ENCODE data around the gene CDH15. TPM values are rescaled to one million over a fixed set of nuclear protein-coding genes. Genes with fewer than 3 reads are reported as not detected.

The CDH15 gene
- total RNA-seq, 1 donor from 2014 or later = under 0.01 TPM

DNA sequence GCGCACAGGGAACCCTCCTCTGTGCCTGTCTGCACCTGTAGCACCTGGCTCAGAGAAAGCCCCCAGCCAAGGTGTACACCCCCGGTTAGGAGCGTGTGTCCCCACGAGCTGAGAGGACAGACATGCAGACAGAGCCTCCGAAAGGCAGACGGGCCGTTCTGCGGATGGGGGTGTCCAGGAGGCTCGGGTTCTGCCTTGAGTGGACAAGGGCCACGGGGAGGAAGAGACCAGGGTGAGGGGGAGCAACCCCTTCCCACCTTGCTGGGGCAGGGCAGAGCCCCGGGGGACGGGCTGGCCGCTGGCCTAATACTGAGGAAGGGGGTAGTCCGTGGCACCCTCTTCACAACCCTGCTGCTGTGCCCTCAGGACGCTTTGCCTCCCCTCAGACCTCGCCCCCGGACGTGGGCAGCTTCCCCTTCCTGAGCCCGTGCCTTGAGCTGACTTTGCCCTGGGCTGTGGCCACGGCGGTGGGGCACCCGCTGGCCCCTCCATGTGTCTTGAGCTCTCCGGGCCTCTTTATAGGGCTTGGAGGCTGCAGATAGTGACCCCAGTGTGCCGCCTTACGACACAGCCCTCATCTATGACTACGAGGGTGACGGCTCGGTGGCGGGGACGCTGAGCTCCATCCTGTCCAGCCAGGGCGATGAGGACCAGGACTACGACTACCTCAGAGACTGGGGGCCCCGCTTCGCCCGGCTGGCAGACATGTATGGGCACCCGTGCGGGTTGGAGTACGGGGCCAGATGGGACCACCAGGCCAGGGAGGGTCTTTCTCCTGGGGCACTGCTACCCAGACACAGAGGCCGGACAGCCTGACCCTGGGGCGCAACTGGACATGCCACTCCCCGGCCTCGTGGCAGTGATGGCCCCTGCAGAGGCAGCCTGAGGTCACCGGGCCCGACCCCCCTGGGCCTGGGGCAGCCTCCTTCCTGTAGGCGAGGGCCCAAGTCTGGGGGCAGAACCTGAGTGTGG is 23.1 kb downstream of the CDH15 start:
- no peak for FAIRE-seq
- Histone ChIP-seq H3K36me3 (ENCODE audit: control insufficient read depth, insufficient read depth, low read length) (no peaks in the 10 kb centered on the region), H3K4me3 (ENCODE audit: low read depth, low read length) (no peak overlapping the region), H3K27me3 (ENCODE audit: control insufficient read depth, insufficient read depth, low read length) (peaks cover 9% of the 10 kb centered on the region)
- DNase-seq (ENCODE audit: low read depth) = no peak
- no peak for TF ChIP-seq CTCF (IDR thresholded peaks at IDR 0.05; ENCODE audit: insufficient read depth, low read length, severe bottlenecking)

DNA sequence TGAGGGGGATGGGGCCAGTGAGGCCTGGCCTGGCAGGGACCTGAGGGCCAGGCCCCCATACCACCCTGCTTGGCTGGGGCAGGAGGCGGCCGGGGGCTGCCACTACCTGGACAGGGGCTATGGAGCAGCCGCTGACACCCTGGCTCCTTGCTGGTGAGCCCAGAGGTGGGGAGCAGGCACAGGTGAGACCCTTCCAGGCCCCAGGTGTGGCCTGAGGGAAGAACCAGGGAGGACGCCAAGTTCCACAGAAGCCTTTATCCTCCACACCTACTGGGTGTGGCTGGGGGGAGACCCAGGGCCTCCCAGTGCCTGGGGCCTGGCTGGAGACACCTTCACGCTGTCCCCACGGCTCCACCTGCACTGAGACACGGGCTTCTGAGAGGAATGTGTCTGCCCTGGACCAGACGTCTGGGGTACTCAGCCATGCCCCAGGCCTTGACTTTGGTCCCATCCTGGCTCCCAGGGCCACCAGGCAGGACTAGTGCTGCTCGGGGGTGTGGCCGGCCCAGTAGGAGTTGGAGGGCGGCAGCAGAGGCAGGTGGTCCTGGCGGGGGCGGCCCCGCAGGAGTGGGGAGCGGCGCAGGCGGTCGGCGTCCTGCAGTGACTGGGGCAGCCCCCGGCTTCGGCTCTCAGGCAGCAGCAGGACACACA is 24.1 kb downstream of the CDH15 start:
- FAIRE-seq = no peak
- H3K4me3 ChIP-seq (ENCODE audit: low read depth, low read length) = no peak overlapping the region
- H3K27me3 ChIP-seq (ENCODE audit: control insufficient read depth, insufficient read depth, low read length) = peaks cover 19% of the 10 kb centered on the region
- no peak for DNase-seq (ENCODE audit: low read depth)
- no peaks in the 10 kb centered on the region for H3K36me3 ChIP-seq (ENCODE audit: control insufficient read depth, insufficient read depth, low read length)
- TF ChIP-seq CTCF (IDR thresholded peaks at IDR 0.05; ENCODE audit: insufficient read depth, low read length, severe bottlenecking) = no peak

DNA sequence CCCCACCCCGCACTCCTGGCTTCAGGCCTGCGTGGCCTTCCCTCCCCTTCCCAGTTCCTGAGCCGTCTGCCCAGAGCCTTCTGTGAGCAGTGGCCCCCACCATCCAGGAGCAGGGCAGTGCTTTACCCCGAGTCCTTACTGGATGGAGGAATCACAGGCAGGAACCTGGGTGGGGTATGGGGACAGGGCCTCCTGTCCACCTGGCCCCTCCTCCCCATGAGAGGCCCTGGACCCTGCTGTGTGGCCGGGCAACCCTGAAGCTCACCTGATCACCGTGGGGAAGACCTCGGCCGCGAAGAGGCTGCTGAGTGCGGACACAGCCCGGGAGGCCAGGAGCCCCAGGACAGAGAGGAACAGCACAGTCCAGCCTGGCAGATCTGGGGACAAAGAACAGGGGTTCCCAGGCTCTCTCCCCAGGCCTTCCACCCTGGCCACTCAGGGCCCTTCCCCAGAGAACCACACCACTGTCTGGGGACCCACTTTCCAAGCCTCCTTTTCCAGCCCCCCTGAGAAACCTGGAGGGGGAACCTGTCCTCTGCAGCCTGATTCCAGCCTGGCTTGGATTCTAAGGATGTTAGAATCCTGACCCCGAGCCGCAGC is 25.6 kb downstream of the CDH15 start:
- H3K36me3 ChIP-seq (ENCODE audit: control insufficient read depth, insufficient read depth, low read length) = no peaks in the 10 kb centered on the region
- no peak overlapping the region for H3K4me3 ChIP-seq (ENCODE audit: low read depth, low read length)
- FAIRE-seq (no peak), DNase-seq (ENCODE audit: low read depth) (no peak)
- no peak for TF ChIP-seq CTCF (IDR thresholded peaks at IDR 0.05; ENCODE audit: insufficient read depth, low read length, severe bottlenecking)
- peaks cover 18% of the 10 kb centered on the region for H3K27me3 ChIP-seq (ENCODE audit: control insufficient read depth, insufficient read depth, low read length)

- DNase-seq (ENCODE audit: low read depth) (no peak), FAIRE-seq (no peak)
- Histone ChIP-seq H3K4me3 (ENCODE audit: low read depth, low read length) (no peak overlapping the region), H3K27me3 (ENCODE audit: control insufficient read depth, insufficient read depth, low read length) (peaks cover 22% of the 10 kb centered on the region), H3K36me3 (ENCODE audit: control insufficient read depth, insufficient read depth, low read length) (no peaks in the 10 kb centered on the region)
- no peak for TF ChIP-seq CTCF (IDR thresholded peaks at IDR 0.05; ENCODE audit: insufficient read depth, low read length, severe bottlenecking)
These were observed 26.3 kb downstream of the CDH15 start for GRCh38 chr16:89197633-89198416.

GRCh38 chr16:89198417-89199240 is 27.1 kb downstream of the CDH15 start:
- Histone ChIP-seq H3K27me3 (ENCODE audit: control insufficient read depth, insufficient read depth, low read length) (peaks cover 22% of the 10 kb centered on the region), H3K4me3 (ENCODE audit: low read depth, low read length) (no peak overlapping the region), H3K36me3 (ENCODE audit: control insufficient read depth, insufficient read depth, low read length) (no peaks in the 10 kb centered on the region)
- DNase-seq (ENCODE audit: low read depth) = no peak
- no peak for FAIRE-seq
- no peak for TF ChIP-seq CTCF (IDR thresholded peaks at IDR 0.05; ENCODE audit: insufficient read depth, low read length, severe bottlenecking)

Measured in bronchial epithelial cell (primary cell).